Colonic mucosa (tissue), 4 donors: Measurements from ENCODE around the gene DOCK7. TPM values are rescaled to one million over a fixed set of nuclear protein-coding genes. Genes with fewer than 3 reads are reported as not detected.

Source experiments
- DNase-seq: peaks from one replicate; pipeline ENCODE4 v3.0.0-alpha.2; 2020
- H3K27ac ChIP-seq: fragments of 200-600 bp; one replicate; pipeline ENCODE4 v1.8.0; 2021
- H3K27me3 ChIP-seq: fragments of 200-600 bp; one replicate; pipeline ENCODE4 v1.8.0; 2021
- H3K36me3 ChIP-seq: fragments of 200-600 bp; one replicate; pipeline ENCODE4 v1.8.0; 2021
- H3K4me1 ChIP-seq: fragments of 200-600 bp; one replicate; pipeline ENCODE4 v1.8.0; 2021; ENCODE audit warnings: mild to moderate bottlenecking
- H3K4me3 ChIP-seq: fragments of 200-600 bp; one replicate; pipeline ENCODE4 v1.8.0; 2021
- H3K9ac ChIP-seq, 2 donors: one replicate each; pipeline ENCODE4 v1.7.0; 2013; ENCODE audit warnings: control low read depth in 2 of 2, low read depth in 2 of 2, low read length in 2 of 2
- H3K9me3 ChIP-seq: fragments of 200-600 bp; one replicate; pipeline ENCODE4 v1.8.0; 2021
- intact Hi-C: fragments of 100-400 bp; cut with DNase I; formaldehyde crosslinking; loops from one replicate; pipeline ENCODE4 v1.14.1; 2022
- total RNA-seq, 2 donors: library from RNA; stranded (reverse); fragmentation: NEBNext Ultra II Directional in 1 of 2; extraction: Animal tissue kit (Norgen Biotek cat#: 25700) in 1 of 2; gene quantifications; one replicate each; pipeline ENCODE4 v1.2.1, GENCODE V29; 2021
- TF ChIP-seq, protein P1 (sequence below): fragments of 200-600 bp; IDR thresholded peaks from one replicate; pipeline ENCODE4 v1.8.0; 2022; ENCODE audit warnings: antibody characterized with exemption, mild to moderate bottlenecking
- donor health status: healthy.
- donor health status: DM: no; HTN: no; CAD: no.
- donor health status: DM: no; HTN: no; CAD: no.

The DOCK7 gene
- total RNA-seq, 2 donors from 2014 or later = 44.9 to 53.7 TPM

DNA sequence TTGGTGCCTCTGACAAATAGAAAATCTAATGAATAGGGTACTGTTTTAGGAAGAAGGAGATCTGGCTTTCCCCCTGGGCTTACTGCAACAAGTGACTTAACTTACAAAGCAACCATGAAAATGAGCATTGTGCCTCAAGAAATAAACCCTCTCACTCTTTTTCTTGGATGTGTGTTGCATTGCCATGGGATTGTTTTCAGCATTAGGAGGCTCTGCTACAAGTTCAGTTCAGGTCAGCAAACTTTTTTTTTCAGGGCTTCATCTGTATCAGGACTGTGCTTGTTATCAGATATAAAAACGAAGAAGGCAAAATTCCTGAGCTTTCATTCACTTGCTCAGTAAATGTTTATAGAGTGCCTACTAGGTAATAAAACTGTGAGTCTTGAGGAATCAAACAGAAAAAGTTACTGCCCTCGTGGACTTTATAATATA lies 37.8 kb upstream of the DOCK7 start:
- intact Hi-C loops = no loop called here

DNA sequence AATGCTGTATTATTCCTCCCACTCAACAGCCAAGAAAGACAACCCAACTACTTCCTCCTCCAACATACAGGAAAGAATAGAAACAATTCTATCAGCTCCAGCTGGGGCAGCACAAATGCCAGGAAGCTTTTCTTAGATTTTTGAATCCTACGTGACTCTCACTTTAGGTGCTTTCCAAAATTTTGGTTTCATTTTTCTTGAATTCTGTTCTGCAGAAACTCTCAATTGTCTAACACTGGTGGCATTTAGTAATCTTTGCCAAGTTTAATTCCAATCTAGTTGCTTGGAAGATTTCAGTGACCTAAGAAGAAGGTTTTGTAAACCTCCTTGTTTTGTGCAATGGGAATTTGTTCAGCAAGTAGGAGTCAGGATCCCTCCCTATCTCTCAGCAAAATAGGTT lies 37.1 kb upstream of the DOCK7 start:
- Histone ChIP-seq H3K27me3 (no peaks in the 10 kb centered on the region), H3K9ac (no peak overlapping the region), H3K27ac (peak overlapping the region; percentile 40), H3K4me3 (no peak overlapping the region), H3K36me3 (no peaks in the 10 kb centered on the region), H3K9me3 (no peaks in the 10 kb centered on the region), H3K4me1 (peaks cover 10% of the 10 kb centered on the region)
- TF ChIP-seq, protein P1, sequence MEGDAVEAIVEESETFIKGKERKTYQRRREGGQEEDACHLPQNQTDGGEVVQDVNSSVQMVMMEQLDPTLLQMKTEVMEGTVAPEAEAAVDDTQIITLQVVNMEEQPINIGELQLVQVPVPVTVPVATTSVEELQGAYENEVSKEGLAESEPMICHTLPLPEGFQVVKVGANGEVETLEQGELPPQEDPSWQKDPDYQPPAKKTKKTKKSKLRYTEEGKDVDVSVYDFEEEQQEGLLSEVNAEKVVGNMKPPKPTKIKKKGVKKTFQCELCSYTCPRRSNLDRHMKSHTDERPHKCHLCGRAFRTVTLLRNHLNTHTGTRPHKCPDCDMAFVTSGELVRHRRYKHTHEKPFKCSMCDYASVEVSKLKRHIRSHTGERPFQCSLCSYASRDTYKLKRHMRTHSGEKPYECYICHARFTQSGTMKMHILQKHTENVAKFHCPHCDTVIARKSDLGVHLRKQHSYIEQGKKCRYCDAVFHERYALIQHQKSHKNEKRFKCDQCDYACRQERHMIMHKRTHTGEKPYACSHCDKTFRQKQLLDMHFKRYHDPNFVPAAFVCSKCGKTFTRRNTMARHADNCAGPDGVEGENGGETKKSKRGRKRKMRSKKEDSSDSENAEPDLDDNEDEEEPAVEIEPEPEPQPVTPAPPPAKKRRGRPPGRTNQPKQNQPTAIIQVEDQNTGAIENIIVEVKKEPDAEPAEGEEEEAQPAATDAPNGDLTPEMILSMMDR = no peak
- intact Hi-C loops = no loop called here
- DNase-seq = no peak

More for the DNA sequence above, 37.8 kb upstream of the DOCK7 start:
- Histone ChIP-seq H3K27me3 (no peaks in the 10 kb centered on the region), H3K36me3 (no peaks in the 10 kb centered on the region), H3K9ac (no peak overlapping the region), H3K9me3 (no peaks in the 10 kb centered on the region), H3K4me1 (peaks cover 3% of the 10 kb centered on the region), H3K4me3 (no peak overlapping the region), H3K27ac (peak overlapping the region; percentile 40)
- TF ChIP-seq, protein P1 = no peak
- no peak for DNase-seq

DNA sequence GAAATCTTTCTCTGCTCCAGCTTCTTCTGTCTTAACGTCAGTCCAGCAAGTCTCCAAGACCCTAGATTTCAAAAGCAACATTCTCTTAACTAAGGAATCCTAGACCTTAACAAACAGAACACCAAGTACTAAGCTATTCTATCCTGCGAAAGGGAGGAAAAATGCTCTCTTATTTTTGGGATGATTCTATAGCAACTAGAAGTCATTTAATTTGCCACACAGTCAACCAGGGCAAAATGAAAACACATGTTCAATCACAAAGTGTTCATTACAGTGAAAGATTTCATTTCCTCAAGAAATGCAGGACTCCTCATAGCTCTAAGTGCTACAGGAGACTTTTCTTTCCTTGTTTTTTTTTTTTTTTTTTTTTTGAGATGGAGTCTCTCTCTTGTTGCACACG lies 36.2 kb upstream of the DOCK7 start:
- H3K9ac ChIP-seq = peak overlapping the region in 1 of 2 donors; percentile 34
- H3K27ac ChIP-seq = no peak overlapping the region
- H3K4me3 ChIP-seq = no peak overlapping the region
- H3K27me3 ChIP-seq = no peaks in the 10 kb centered on the region
- intact Hi-C loops = no loop called here
- DNase-seq = no peak
- no peaks in the 10 kb centered on the region for H3K9me3 ChIP-seq
- H3K36me3 ChIP-seq = no peaks in the 10 kb centered on the region
- H3K4me1 ChIP-seq = peaks cover 10% of the 10 kb centered on the region
- TF ChIP-seq, protein P1 = no peak

DNA sequence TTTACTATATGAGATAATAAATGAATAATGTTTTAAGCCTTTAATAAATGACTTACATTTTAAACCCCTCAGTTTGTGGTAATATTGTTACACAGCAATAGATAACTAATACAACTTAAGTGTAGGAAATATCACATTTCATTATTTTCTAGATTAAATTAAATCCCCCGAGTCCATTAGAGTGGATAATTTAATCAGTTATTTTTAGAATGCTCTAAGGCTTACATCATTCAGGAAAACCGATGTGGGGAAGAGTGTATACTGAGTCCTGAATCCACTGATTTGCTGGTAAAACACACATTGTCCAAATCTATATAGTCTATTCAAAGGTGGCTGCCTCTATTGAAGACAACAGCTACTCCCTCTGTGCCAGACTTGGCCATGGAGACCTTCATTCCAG lies 35.7 kb upstream of the DOCK7 start:
- Histone ChIP-seq H3K4me1 (peaks cover 10% of the 10 kb centered on the region), H3K27ac (no peak overlapping the region), H3K9me3 (no peaks in the 10 kb centered on the region), H3K36me3 (no peaks in the 10 kb centered on the region), H3K4me3 (no peak overlapping the region), H3K27me3 (no peaks in the 10 kb centered on the region), H3K9ac (no peak overlapping the region)
- intact Hi-C loops = no loop called here
- no peak for DNase-seq
- TF ChIP-seq, protein P1 = no peak

DNA sequence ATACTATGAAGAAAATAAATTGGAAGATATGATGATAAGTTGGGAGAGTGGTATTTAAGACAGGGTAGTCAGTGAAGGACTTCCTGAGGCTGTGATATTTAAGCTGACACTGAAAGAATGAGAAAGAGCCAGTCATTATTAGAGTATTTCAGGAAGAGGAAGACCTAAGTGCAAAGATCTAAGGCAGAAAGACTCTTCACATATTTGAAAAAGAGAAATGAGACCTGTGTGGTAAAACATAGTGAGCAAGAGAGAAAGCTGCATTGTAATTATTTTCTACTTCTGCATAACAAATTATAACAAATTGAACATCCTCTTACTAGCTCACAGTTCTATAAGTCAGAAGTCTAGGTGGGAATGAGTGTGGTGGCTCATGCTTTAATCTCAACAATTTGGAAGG lies 34.6 kb upstream of the DOCK7 start:
- no peak overlapping the region for H3K27ac ChIP-seq
- H3K27me3 ChIP-seq = no peaks in the 10 kb centered on the region
- H3K9me3 ChIP-seq = no peaks in the 10 kb centered on the region
- peaks cover 10% of the 10 kb centered on the region for H3K4me1 ChIP-seq
- TF ChIP-seq, protein P1 = no peak
- no peaks in the 10 kb centered on the region for H3K36me3 ChIP-seq
- H3K4me3 ChIP-seq = no peak overlapping the region
- intact Hi-C loops = no loop called here
- DNase-seq = no peak
- H3K9ac ChIP-seq = no peak overlapping the region
